Measurements from ENCODE around the gene RAC3. TPM values are rescaled to one million over a fixed set of nuclear protein-coding genes. Genes with fewer than 3 reads are reported as not detected.

Gene RAC3
- polyA plus RNA-seq, 2 of the 4 experiments (the other 2 are of a cell fraction), result 9.9 to 21.0 TPM

GRCh38 chr17:82070611-82071010 is 39.1 kb downstream of the RAC3 start:
- CTCF ChIA-PET, result interaction anchor here (0.6 to 1.4 kb wide), 5 partner anchors 26 to 132 kb away, joined by 3 to 4 read pairs (median 3); no protein-coding TSS in a partner anchor
- ATAC-seq, result no peak
- no peak overlapping the region for H3K4me3 ChIP-seq

GRCh38 chr17:82072827-82073226 is 41.3 kb downstream of the RAC3 start:
- no peak overlapping the region for H3K4me3 ChIP-seq
- ATAC-seq (no peak), FAIRE-seq (no peak), DNase-seq (ENCODE audit: low read depth in 1 of 2, low spot score in 1 of 2) (no peak)
- no peak overlapping the region for H3K27ac ChIP-seq
- no peak for TF ChIP-seq HOXA7 (CRISPR knock-in tag; IDR thresholded peaks at IDR 0.05)
- no peak for TF ChIP-seq HOXB13 (CRISPR knock-in tag; IDR thresholded peaks at IDR 0.05; ENCODE audit: low read depth)
- no peak for TF ChIP-seq CBX2 (IDR thresholded peaks at IDR 0.05; ENCODE audit: borderline replicate concordance, low read depth)
- no peak for TF ChIP-seq CBX8 (IDR thresholded peaks at IDR 0.05)
- no peak for TF ChIP-seq EHF (CRISPR knock-in tag; IDR thresholded peaks at IDR 0.05)
- TF ChIP-seq NPAS2 (CRISPR knock-in tag; IDR thresholded peaks at IDR 0.05; ENCODE audit: borderline replicate concordance), result no peak
- TF ChIP-seq MYC (IDR thresholded peaks at IDR 0.05; ENCODE audit: borderline replicate concordance, low read length), result no peak
- TF ChIP-seq CHD2 (IDR thresholded peaks at IDR 0.05; ENCODE audit: low read length, partially characterized antibody), result no peak
- TF ChIP-seq E2F6 (IDR thresholded peaks at IDR 0.05; ENCODE audit: borderline replicate concordance, low read depth), result no peak
- TF ChIP-seq CHD4 (IDR thresholded peaks at IDR 0.05; ENCODE audit: borderline replicate concordance), result no peak
- no peak for TF ChIP-seq ESRRA (IDR thresholded peaks at IDR 0.05; ENCODE audit: borderline replicate concordance, low read length)
- TF ChIP-seq HMGXB4 (CRISPR knock-in tag; IDR thresholded peaks at IDR 0.05; ENCODE audit: borderline replicate concordance), result no peak
- TF ChIP-seq BCL3 (IDR thresholded peaks at IDR 0.05), result no peak
- no peak for TF ChIP-seq SMC3 (IDR thresholded peaks at IDR 0.05)
- TF ChIP-seq ATOH8 (CRISPR knock-in tag; IDR thresholded peaks at IDR 0.05; ENCODE audit: low read depth), result no peak
- TF ChIP-seq EHMT2 (IDR thresholded peaks at IDR 0.05; ENCODE audit: low read depth), result no peak
- CTCF ChIA-PET, result interaction anchor here (1.0 to 1.1 kb wide), 3 partner anchors 14 to 52 kb away, joined by 3 to 4 read pairs (median 4); no protein-coding TSS in a partner anchor
- no peak overlapping the region for H3K4me2 ChIP-seq
- 64% methylated on average over 6 of the region's 6 CpGs for WGBS (ENCODE audit: missing lambda C conversion rate)
- H3K9me3 ChIP-seq, result no peaks in the 10 kb centered on the region
- POLR2A ChIA-PET, result interaction anchor here (1.0 kb wide), 1 partner anchor 26 kb away, joined by 4 read pairs; the partner anchor contains the start of gene FASN
- no peaks in the 10 kb centered on the region for H3K4me1 ChIP-seq

More at GRCh38 chr17:82070611-82071010, 39.1 kb downstream of the RAC3 start:
- TF ChIP-seq HDAC2 (IDR thresholded peaks at IDR 0.05) (no peak), FOSB (CRISPR knock-in tag; IDR thresholded peaks at IDR 0.05) (no peak), JUN (IDR thresholded peaks at IDR 0.05) (no peak), ELK1 (IDR thresholded peaks at IDR 0.05; ENCODE audit: low read depth, low read length) (no peak), NPAS2 (CRISPR knock-in tag; IDR thresholded peaks at IDR 0.05; ENCODE audit: borderline replicate concordance) (no peak), KDM5A (IDR thresholded peaks at IDR 0.05) (no peak), CHD2 (IDR thresholded peaks at IDR 0.05; ENCODE audit: low read length, partially characterized antibody) (no peak), CEBPB (IDR thresholded peaks at IDR 0.05) (no peak), RNF2 (IDR thresholded peaks at IDR 0.05; ENCODE audit: borderline replicate concordance, low read depth) (no peak)
- Histone ChIP-seq H3K9me3 (no peaks in the 10 kb centered on the region), H3K4me1 (peaks cover 6% of the 10 kb centered on the region), H3K27ac (no peak overlapping the region), H3K4me2 (no peak overlapping the region)
- FAIRE-seq, result no peak
- no peak for DNase-seq (ENCODE audit: low read depth in 1 of 2, low spot score in 1 of 2)
- POLR2A ChIA-PET, result interaction anchor here (0.7 to 0.8 kb wide), 2 partner anchors 24 to 28 kb away, joined by 3 read pairs; partner anchors contain the start of gene FASN

All from A549 (cell line).